GM18909 (cell line): ENCODE data around the gene AFM.
"Not testable (repeated sequence)": the region's sequence is repeated elsewhere in the genome, so short reads cannot be mapped to it uniquely, and the experiment has no call there.

Source experiments
- ATAC-seq: cut with Tn5 transposase; IDR thresholded peaks from one replicate; pipeline ENCODE4 v1.9.1; 2021; ENCODE audit warnings: mild to moderate bottlenecking; ENCODE audit not compliant: unreplicated experiment, poor library complexity

The AFM gene

DNA sequence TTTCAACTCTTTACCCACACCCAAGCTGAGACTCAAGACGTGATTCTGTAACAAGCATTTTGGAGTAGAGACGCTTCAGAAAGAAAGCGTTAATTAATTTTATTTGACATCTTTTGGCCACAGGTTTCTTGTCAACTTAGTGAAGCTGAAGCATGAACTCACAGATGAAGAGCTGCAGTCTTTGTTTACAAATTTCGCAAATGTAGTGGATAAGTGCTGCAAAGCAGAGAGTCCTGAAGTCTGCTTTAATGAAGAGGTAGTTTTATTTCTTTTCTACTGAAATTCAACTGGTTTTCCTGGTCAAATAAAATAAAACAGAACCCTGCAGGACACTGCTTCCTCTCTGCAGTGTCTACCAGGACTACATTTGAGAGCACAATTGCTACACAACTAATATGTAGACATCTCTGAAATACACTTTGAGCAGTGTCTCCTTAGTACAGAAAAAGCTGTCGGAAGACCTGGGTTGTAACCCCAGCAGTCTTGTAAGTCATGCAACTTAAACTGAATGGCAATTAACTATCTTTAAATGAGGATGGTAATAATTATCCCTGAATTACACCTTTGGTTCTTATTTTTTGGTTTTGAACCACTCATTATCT lies 20.2 kb downstream of the AFM start:
- no peak for ATAC-seq

DNA sequence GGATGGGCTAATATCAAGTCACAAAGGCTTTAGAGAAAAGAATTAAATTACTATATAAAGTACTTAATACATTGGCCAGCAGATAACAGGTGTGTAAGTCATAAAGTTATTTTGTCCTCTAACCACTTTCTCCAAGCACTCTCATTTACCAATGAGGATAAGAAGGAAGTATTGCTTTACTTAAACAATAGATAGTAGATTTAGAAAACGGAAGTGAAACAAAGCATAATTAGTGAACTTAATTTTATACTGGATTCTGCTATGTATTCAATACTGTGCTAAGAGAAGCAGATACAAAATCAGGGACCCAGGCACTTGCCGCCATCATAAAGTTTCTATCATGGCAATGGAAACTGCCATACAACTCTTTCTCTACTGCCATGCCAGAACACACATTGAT lies 24.0 kb downstream of the AFM start:
- ATAC-seq, result no peak

- ATAC-seq, result no peak
These were observed 26.0 kb downstream of the AFM start for GRCh38 chr4:73507541-73507940.

GRCh38 chr4:73508651-73509050 lies 27.1 kb downstream of the AFM start:
- no peak for ATAC-seq

- no peak for ATAC-seq
These were observed 36.8 kb downstream of the AFM start for GRCh38 chr4:73518340-73518739.

GRCh38 chr4:73520821-73521220 lies 39.3 kb downstream of the AFM start:
- ATAC-seq, result no peak

- ATAC-seq, result no peak
These were observed 41.6 kb downstream of the AFM start for GRCh38 chr4:73523126-73523525.

DNA sequence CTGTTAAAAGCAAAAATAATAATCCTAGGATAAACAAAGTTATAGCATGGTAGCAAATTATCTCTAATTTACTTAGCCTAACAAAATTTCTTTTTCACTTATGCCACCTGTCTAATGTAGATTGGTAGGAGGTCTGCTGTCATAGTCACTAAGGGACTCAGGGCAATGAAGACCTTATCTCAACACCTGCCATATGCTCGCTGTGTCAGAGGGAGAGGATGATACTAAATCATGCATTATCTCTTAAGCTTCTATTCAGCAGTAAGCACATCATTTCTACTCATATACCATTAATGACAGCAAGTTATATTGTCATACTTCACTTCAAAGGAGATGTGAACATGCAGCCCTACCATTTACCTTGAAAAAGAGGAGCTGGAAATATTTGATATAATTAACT lies 44.1 kb downstream of the AFM start:
- no peak for ATAC-seq

GRCh38 chr4:73527196-73527595 lies 45.7 kb downstream of the AFM start:
- peak; percentile 69 for ATAC-seq

DNA sequence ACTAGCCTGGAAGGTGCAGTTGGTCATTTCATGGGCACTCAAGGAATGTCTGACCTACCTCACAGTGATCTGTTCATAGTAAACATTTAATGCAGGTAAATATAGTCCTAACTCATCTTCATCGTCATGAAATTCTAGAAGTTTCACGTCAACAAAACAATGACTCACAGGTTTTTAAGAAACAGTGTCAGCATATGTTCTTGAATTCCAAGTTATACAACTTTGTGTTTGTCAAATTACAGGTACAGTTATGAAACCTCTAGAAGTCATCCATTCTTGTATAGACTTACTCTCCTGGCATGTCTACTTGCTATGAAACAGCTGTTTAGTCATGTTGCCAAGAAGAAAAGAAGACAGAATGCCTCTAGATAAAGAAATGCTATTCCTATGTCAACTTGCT lies 46.6 kb downstream of the AFM start:
- ATAC-seq, result no peak

DNA sequence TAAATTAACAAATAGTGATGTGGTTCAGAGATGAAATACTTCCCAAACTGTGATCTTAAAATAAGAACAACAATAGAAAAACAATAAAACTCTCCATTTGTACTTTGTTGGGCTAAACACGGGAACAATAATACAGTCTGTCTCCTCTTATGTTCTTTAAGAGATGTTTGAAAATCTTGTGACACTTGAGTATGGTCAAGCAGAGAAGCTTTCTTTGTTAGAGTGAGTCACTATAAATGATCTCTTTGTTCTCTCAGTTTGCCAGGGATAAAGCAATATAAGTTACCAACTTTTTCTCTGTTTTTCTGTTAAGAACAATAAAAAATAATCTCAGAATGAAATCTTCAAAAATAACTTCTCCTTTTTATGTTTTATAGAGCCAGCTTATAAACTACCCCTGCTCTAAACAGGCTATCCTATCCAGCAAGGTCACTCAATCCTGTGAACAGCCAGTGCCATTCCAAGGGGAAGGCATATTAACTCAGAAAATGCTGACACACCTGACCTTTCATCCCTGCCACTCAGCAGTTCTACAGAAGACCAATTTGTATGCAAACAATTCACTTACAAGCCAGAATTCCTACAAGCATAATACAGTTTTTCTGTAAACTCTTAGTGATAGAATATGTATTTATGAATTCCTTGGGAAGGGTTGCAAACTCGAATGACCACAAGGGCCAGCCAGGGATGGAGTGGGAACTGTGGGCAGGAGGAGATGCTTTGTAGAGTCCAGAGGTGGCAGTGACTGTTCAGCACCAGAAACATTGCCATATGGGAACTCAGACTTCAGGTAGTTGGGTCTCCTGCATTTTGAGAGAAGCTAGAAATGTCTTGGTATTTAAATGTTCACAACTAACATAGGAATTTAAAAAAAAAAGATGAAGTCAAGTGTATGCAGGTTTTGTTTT lies 52.2 kb downstream of the AFM start:
- ATAC-seq, result no peak

DNA sequence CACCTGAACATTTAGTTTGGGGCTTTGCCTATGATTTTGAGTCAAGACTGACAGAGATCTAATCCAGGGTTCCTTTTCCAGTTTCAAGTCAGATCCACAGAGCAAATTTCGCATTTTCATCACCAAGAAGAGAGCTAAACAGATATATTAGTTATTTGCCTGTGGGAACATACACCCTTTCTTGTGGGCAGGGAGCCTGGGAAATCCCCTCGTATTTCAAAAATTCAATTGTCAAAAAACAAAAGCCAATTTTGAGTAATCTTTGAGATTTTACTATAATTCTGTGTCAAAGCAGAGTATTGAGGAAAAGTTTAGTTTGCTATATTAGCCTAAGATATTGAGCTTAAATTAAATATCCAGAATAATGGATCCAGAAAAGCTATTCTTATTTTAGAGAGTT lies 56.6 kb downstream of the AFM start:
- no peak for ATAC-seq

DNA sequence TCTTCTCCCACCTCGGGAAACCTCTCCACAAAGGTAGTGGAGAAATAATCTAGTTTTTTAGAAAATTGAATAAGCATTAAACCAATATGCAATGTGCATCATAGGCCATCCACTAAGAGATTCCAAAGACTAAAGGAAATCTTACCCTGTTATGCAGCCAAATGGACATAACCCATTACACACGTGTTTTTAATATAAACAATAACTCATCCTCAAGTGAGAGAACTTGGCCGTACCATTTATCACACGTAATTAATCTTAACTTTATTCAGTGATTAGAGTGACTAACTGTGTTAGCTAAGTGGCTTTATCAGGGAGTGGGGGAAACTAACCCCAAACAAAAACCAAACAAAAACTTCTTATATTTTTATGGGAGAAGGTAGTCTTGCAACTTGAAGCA lies 57.8 kb downstream of the AFM start:
- ATAC-seq, result no peak

DNA sequence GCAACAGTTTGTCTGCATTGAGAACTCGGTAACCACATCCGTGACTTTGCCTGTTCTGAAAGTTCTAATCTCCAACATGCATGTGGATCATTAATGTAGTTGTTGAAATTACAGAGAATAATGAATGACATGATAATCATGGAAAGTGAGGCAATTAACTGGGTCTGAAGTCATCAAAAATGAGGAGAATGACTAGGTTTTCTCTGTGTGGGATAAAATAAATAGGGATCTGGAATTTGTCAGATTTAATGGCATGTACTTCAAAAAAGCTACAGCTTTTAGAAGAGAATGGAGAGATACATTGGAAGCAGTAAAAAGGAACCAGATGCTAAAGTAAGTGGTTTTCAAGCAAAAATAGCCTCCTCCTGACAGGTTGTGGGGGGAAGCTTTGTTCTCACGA lies 59.3 kb downstream of the AFM start:
- ATAC-seq, result no peak

- ATAC-seq, result no peak
These were observed 59.7 kb downstream of the AFM start for GRCh38 chr4:73541251-73541650.

GRCh38 chr4:73544620-73545019 lies 63.1 kb downstream of the AFM start:
- ATAC-seq, result no peak

DNA sequence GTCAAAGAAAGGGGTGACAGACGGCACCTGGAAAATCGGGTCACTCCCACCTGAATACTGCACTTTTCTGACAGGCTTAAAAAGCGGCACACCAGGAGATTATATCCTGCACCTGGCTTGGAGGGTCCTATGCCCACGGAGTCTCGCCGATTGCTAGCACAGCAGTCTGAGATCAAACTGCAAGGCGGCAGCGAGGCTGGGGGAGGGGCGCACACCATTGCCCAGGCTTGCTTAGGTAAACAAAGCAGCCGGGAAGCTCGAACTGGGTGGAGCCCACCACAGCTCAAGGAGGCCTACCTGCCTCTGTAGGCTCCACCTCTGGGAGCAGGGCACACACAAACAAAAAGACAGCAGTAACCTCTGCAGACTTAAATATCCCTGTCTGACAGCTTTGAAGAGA lies 69.3 kb downstream of the AFM start:
- not testable (repeated sequence) for ATAC-seq
